Measurements from ENCODE around the gene CPNE2.
"Not testable (repeated sequence)": the region's sequence is repeated elsewhere in the genome, so short reads cannot be mapped to it uniquely, and the experiment has no call there.

Gene CPNE2

DNA sequence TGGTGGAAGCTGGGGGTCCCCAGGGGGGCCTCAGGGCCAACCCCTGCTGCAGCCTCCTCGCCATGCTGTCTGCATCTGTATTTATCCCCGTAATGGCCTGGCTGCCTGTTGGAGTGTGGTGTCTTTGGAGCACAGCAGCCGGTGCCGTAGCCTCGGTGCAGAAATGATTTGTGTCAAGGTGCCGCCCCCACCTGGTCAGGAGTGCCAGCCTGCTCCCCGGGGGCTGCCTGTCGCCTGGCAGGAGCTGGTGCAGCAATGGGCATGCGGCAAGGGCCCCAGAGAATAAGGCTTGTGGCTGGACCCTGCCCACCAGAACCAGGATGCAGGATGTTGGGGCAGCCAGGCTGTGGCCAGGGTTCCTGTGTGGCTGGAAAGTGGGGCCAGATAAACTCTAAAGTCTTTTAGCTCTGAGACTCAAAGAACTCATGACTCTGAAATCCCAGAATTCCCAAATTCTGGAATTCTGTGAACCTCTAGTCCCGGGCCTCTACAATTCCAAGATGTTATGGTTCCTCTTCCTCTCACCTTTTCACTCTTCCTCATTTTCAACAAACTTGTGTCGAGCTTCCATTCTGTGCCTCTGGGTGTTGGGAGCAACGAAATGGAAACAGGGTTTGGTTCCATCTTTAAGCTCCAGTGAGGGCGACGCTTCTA, 5.9 kb downstream of the CPNE2 start:
- no peak for DNase-seq (ENCODE audit: low read depth)

DNA sequence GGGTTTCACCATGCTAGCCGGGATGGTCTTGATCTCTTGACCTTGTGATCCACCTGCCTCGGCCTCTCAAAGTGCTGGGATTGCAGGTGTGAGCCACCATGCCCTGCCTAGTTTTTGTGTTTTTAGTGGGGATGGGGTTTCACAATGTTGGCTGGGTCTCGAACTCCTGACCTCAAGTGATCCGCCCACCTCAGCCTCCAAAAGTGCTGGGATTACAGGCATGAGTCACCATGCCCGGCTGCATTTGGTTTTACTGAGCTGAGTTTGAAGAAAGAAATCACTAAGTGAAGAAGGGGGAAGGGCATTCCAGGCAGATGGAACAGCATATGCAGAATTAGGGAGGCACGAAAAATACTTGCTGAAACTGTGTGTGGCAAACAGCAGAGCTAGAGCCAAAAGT, 7.6 kb downstream of the CPNE2 start:
- not testable (repeated sequence) for DNase-seq (ENCODE audit: low read depth)

DNA sequence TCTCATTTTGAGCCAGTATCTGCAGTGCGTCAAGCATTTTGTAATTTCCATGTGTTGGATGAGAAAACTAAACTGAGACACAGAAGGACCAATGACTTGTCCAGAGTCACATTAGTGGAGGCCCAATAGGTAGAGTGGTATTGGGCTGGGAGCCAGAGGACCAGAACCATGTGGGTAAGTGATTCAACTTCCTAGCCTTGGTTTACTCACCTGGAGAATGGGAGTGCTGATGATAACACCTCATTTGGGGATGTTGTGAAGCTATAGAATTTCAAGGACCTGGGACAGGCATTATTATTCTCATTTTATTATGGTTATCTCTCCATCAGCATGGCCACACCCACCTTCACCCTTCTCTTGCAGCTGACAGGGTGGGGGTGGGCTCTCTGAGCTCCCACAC, 8.1 kb downstream of the CPNE2 start:
- no peak for DNase-seq (ENCODE audit: low read depth)

DNA sequence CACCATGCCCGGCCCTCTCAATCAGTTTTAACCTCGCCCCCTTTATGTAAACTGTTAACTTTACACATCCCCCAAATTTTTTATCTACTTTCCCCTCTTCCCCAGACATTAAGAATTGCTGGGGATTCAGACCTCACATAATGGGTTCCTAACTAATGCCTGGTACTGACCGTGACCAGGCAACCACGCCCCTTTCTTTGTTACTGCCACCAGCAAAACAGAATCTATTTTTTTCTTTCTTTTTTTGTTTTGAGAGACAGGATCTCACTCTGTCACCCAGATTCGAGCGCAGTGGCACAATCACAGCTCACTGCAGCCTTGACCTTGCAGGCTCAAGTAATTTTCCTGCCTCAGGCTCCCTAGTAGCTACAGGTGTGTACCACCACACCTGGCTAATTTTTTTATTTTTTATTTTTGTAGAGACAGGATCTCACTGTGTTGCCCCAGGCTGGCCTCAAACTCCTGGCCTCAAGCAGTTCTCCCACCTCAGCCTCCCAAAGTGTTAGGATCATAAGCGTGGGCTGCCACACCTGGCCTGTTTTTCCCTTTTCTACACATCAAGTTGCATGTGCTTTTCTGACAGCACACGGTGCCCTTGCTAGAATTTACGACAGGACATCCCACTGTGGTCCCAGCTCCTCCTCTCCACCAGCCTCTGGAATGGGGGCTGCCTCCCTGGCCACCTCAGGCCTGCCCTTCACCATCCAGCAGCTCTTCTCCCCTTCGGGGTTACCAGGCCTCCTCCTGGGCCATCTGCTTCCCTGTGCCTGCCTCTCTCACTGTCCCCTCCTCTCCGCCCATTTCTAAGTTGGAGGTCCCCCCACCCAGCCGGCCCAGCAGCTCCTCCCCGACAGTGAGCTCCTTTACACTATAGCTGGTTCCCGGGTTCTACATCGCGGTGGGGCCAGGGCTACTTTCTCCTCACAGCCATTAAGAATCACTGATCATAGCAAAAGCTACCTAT, 10.8 kb downstream of the CPNE2 start:
- DNase-seq (ENCODE audit: low read depth), result no peak

DNA sequence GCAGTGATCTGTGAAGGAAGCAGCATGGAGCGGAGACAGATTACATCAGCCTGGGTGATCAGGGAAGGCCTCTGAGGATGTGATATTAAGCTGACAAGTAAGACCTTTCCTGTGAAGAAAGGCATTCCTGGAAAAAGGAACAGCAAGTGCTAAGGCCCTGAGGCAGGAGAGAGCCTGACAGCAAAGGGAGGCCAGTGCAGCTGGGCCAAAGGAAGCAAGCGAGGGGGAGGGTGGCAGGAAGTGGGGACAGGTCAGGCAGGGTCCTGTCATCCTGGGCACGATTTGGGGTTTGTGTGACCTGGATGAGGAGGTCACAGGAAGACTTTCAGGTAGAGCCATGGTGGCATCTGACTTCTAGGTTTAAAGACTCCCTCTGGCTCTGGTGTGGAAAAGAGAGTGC, 12.3 kb downstream of the CPNE2 start:
- no peak for DNase-seq (ENCODE audit: low read depth)

DNA sequence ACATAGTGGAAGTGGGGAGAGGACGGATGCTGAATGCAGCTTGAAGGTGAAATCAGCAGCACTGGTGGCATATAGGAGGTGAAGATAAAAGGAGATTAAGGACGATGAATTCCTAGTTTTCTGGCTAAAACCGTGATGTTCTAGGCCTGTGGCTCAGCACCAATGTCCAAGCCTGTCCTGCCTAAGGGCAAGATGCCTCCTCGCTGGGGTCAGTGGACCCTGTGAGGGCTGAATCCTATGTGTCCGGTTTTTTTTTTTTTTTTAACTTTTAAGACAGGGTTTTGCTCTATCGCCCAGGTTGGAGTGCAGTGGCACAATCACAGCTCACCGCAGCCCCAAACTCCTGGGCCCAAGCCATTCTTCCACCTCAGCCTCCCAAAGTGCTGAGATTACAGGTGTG, 12.8 kb downstream of the CPNE2 start:
- no peak for DNase-seq (ENCODE audit: low read depth)

DNA sequence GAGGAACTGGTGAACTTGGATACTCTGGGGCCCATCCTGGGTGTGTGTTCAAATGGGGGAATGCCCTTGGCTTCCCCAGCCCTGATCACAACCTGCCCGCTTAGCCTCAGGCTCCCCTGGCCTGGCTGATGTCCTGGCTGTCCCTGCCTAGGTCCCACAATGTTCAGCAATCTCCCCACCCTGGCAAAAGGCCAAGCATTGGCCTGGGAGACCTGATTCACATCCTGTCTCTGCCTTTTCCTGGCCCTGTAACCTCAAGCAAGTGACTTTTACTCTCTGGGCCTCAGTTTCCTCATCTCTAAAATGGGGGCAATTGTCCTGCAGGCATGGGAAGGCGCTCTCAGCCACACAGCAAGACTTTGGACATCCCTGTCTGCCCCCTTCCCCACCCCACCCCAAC, 14.4 kb downstream of the CPNE2 start:
- no peak for DNase-seq (ENCODE audit: low read depth)

DNA sequence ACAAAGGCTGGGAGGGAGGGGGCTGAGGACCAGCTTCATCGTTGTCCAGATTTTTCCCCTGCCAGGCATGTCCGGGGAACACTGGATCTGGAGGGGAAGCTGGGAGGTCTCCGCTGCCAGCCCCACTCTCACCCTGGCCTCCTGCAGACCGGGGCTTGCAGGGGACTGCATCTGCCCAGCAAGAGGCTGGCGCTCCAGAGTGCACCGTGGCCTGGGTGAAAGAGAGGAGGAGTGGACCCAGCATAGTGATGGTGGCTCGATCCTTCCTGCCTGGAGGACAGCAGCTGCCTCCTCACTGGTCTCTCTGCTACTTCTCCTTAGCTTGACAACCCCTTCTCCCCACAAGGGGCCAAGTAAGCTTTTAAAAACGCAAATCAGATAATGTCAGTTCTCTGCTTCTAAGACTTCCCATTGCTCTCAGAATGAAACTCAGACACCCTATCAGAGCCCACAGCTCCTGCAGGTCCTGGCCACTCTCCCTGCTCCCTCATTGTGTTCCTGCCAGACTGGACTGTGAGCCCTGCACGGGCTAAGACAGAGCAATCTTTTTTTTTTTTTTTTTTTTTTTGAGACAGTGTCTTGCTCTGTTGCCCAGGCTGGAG, 15.0 kb downstream of the CPNE2 start:
- no peak for DNase-seq (ENCODE audit: low read depth)

DNA sequence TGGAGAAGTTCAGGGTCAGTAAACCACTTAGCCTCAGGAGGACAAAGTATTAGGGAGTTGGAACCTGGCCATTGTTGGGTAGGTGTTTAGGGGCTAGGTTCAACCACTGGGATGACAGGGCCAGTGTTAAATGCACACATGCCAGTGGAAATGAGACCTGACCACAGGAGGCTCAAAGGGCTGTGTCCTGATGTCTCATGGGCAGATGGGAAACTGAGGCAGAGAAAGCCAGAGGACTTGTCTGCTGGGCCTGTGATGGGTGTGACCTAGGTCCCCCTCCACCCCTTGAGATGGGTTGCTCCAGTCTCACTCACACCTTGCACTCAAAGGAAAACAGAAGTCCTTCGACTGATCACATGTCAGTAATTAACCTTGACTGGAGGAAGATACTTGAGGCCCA, 16.0 kb downstream of the CPNE2 start:
- DNase-seq (ENCODE audit: low read depth), result no peak

DNA sequence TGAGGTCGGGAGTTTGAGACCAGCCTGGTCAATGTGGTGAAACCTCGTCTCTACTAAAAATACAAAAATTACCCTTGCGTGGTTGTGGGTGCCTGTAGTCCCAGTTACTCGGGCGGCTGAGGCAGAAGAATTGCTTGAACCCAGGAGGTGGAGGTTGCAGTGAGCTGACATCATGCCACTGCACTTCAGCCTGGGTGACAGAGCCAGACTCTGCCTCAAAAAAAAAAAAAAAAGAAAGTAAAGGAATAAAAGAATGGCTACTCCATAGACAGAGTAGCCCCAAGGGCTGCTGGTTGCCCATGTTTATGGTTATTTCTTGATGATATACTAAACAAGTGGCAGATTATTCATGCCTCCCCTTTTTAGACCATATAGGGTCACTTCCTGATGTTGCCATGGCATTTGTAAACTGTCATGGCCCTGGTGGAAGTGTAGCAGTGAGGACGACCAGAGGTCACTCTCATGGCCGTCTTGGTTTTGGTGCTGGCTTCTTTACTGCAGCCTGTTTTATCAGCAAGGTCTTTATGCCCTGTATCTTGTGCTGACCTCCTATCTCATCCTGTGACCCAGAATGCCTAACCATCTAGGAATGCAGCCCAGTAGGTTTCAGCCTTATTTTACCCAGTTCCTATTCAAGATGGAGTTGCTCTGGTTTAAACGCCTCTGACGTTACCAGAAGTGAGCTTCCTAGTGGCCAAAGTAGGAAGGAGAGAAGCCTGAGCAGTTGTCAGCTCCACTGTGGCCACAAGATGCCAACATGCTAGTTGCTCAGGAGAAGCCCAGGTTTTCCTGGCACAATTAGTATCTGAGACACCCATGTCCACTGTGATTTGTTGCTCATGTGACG, 17.1 kb downstream of the CPNE2 start:
- DNase-seq (ENCODE audit: low read depth), result not testable (repeated sequence)

DNA sequence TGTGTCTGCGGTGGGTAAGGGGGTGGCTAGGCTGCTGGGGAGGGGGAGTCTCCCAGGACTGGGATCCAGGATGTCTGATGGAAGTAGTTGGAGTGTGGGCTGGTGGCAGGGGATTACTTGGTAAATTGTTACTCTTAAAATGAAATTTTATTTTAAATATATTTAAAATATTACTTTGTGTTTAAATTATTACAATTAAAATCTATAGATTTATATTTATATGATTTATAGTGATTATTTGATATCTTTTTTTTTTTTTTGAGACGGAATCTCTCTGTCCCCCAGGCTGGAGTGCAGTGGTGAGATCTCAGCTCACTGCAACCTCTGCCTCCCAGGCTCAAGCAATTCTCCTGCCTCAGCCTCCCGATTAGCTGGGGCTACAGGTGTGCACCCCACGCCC, 18.6 kb downstream of the CPNE2 start:
- DNase-seq (ENCODE audit: low read depth), result no peak

DNA sequence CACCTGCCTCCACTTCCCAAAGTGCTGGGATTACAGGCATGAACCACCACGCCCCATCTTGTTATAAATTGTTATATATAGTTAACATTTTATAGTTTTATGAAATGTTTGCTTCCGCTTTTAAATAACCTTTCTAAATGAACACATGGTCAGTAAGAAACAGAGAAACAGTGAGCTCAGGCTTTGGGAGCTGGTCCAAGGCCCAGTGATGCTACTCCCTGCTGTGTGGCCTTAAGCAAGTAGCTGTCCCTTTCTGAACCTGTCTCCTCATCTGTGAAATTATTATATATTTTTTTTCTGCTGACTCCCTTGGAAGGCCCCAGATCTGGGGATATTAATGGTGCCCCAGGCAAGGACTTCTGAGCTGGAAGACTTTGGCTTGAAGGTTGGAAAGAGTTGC, 19.0 kb downstream of the CPNE2 start:
- no peak for DNase-seq (ENCODE audit: low read depth)

DNA sequence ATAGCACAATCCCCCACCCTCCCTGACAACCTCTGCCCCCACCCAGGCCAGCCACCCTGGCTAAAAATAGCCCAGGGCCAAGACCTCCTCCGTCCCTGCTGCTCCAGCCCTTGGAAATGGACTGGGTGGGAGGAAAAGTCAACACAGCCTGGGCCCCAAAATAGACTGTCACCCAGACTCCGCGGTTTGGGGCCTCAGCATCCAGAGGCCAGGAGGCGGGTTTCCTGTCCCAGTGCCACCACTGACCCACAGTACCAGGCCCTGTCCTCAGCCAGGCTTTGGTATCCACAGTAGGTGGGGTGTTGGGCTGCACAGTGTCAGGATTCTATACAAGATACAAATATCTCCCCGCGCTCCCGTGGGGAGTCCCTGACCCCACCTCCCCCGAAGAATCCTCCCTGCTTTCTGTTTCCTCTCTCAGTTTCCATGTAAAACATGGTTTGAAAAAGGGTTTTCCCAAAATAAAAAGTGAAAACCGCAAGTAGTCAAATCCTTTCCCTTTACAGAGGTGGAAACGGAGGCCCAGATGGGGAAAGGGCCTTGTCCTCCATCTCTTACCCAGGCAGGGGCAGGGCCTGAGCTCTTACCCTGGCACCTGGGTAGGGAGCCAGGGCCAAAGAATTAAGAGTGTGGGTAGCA, 20.1 kb downstream of the CPNE2 start:
- no peak for DNase-seq (ENCODE audit: low read depth)

DNA sequence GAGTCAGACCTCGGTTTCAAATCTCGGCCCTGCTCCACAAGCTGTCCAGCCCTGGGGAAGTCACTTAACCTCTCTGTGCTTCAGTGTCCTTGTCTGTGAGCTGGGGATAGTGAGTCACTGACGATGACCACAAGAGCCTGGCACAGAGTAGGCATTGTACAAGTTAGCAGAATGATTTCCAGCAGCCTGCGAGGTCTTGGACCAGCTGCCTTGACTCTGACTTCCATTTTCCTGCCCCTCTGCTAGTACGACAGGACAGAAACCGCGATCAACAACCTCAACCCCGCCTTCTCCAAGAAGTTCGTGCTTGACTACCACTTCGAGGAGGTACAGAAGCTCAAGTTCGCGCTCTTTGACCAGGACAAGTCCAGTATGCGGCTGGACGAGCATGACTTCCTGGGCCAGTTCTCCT, 20.7 kb downstream of the CPNE2 start:
- no peak for DNase-seq (ENCODE audit: low read depth)

DNA sequence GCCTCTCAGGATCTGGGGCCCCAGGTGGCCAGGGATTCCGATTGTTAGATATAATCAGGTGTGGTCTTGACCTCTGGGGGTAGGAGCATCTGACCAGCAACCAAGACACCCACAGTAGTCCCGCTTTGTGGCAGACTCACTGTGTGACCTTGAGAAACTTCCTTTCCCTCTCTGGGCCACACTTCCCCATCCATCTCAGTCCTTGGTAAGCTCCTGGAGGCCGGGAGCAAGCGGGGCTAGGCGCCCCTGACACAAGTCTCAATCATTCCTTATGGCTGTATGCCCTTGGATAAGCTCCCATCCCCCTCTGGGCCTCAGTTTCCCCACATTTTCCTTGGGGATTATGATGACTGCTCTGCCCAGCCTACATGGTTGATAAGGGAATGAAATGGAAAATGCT, 21.3 kb downstream of the CPNE2 start:
- DNase-seq (ENCODE audit: low read depth), result no peak

DNA sequence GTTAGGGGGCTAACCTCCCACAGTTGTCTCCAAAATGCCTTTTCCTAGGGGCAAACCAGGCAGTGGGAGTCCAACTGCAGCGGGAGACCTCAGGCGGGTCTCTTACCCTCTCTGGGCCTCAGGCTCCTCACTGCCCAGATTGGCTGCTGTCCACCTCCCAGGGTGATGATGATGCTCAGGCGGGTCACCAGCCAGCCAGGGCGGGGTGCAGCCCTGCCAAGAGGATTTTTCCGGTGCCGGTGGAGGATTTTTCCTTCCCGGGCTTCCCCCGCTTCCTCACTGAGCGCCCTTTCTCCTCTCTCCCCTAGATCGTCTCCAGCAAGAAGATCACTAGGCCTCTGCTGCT, 22.8 kb downstream of the CPNE2 start:
- no peak for DNase-seq (ENCODE audit: low read depth)

DNA sequence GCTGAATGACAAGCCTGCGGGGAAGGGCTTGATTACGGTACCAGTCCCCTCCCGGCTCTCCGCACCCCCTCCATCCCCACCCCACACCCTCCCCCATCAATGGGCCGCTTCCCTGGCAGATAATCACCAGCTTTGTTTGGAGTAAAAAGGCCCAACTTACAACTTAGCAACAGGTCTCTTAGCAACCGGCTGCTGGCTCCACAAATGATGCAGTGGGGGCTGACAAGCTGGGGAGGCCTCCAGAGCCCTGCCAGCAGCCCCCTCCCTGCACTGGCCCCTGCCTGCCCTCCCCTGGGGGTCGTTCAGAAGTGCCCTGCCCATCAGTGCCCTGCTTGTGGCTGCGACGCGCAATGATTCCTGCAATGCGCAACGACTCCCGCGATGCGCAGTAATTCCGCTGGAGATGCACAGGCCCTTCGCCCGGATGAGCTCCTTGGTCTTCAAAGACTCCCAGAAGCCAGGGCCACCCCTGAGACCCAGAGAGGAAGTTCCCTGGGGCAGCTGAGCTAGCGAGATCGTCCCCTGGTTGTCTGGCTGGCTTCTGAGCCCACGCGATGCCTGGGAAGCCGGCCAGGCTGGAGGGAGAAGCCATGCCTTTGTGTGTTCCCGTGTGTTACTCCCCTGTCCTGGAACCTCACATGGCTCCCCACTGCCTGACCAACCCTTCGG, 23.3 kb downstream of the CPNE2 start:
- DNase-seq (ENCODE audit: low read depth), result no peak

DNA sequence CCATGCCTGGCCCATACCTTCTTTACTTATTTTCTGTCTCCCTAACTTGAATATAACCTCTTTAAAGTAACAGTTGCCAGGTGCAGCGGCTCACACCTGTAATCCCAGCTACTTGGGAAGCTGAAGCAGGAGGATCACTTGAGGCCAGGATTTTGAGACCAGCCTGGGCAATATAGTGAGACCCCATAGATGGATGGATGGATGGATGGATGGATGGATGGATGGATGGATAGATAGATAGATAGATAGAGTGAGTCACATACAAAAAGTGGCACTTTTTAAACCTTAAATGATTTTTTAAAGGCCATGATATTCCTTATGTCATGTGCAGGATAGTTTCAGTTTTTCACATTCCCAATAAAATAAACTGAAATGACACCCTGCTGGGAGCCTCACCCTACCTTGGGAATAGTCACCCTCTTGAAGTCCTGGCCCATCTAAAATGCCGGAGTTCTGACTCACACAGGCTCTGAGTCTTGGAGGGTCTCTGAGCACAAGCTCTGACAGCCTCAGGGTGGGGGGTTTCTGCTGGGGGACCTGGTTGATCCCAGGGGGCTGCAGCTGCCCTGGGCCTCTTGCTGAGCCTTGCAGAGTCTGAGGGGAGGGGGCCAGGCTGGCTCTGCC, 26.2 kb downstream of the CPNE2 start:
- DNase-seq (ENCODE audit: low read depth), result no peak

DNA sequence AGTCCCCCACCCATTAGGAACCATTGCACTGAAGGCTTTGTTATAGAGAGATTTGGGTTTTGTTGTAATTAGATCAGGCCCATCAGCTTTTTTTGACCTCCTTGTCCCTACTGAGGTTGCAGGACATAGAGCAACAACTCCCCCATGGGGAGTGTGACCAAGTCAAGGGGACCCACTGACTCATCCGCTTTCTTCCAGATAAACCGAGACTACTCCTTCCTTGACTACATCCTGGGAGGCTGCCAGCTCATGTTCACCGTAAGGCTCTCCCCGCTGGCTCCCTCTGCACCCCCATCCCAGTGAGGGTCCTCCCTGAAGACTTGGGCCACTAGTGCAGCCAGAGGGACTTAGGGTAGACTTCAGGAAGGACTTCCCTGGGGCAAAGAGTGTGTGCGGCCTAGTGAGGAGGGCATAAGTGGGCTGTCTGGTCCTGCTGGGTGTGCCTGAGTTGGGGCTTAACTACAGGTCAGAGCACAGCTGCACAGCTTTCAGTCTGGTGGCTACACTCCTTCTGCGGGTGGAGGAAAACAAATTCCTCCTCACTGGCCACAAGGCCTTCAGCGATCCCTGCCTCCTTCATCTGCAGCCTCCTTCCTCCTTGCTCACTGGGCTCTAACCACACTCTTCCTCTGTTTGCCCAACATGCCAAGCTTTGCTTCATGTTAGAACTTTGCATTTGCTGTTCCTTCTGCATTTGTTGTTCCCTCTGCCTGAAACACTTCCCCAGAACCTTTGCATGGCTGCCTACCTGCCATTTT, 31.0 kb downstream of the CPNE2 start:
- no peak for DNase-seq (ENCODE audit: low read depth)
